ENCODE data around the gene RNU7-1.

RNU7-1 gene

GRCh38 chr12:6938353-6939190, 5.0 kb upstream of the RNU7-1 start:
- no peak for DNase-seq

- DNase-seq = no peak
Measured at GRCh38 chr12:6939191-6939540, 4.5 kb upstream of the RNU7-1 start.

GRCh38 chr12:6941267-6941666, 2.3 kb upstream of the RNU7-1 start:
- no peak for DNase-seq

- DNase-seq = no peak
Measured at GRCh38 chr12:6941782-6942181, 1.8 kb upstream of the RNU7-1 start.

GRCh38 chr12:6942331-6942665, 1.3 kb upstream of the RNU7-1 start:
- no peak for DNase-seq

GRCh38 chr12:6943389-6943721, 261 bp upstream of the RNU7-1 start:
- peak; percentile 96 for DNase-seq

- DNase-seq = peak; percentile 99
Measured at GRCh38 chr12:6944381-6945186, 968 bp downstream of the RNU7-1 start.

- no peak for DNase-seq
Measured at GRCh38 chr12:6945613-6946012, 2.0 kb downstream of the RNU7-1 start.

- DNase-seq = no peak
Measured at GRCh38 chr12:6946033-6946919, 2.7 kb downstream of the RNU7-1 start.

- DNase-seq = no peak
Measured at GRCh38 chr12:6946920-6947374, 3.3 kb downstream of the RNU7-1 start.

- DNase-seq = no peak
Measured at GRCh38 chr12:6947615-6948014, 4.0 kb downstream of the RNU7-1 start.

- no peak for DNase-seq
Measured at GRCh38 chr12:6948873-6949594, 5.4 kb downstream of the RNU7-1 start.

- no peak for DNase-seq
Measured at GRCh38 chr12:6950401-6950801, 6.8 kb downstream of the RNU7-1 start.

- no peak for DNase-seq
Measured at GRCh38 chr12:6950811-6951540, 7.4 kb downstream of the RNU7-1 start, which contains the start of gene PTPN6. Gene PTPN6, plus strand, starts transcription at chr12:6951356. Its CDS starts 157 bp downstream, at chr12:6951513.

- no peak for DNase-seq
Measured at GRCh38 chr12:6951551-6952120, 8.0 kb downstream of the RNU7-1 start.

- DNase-seq = no peak
Measured at GRCh38 chr12:6952121-6952862, 8.7 kb downstream of the RNU7-1 start.

- DNase-seq = no peak
Measured at GRCh38 chr12:6952863-6953441, 9.3 kb downstream of the RNU7-1 start.

GRCh38 chr12:6953442-6954315, 10.1 kb downstream of the RNU7-1 start:
- no peak for DNase-seq
